Measurements from ENCODE around the gene CDH20.

GRCh38 chr18:61322265-61322873 lies 10.9 kb upstream of the CDH20 start:
- TF ChIP-seq, protein P1, sequence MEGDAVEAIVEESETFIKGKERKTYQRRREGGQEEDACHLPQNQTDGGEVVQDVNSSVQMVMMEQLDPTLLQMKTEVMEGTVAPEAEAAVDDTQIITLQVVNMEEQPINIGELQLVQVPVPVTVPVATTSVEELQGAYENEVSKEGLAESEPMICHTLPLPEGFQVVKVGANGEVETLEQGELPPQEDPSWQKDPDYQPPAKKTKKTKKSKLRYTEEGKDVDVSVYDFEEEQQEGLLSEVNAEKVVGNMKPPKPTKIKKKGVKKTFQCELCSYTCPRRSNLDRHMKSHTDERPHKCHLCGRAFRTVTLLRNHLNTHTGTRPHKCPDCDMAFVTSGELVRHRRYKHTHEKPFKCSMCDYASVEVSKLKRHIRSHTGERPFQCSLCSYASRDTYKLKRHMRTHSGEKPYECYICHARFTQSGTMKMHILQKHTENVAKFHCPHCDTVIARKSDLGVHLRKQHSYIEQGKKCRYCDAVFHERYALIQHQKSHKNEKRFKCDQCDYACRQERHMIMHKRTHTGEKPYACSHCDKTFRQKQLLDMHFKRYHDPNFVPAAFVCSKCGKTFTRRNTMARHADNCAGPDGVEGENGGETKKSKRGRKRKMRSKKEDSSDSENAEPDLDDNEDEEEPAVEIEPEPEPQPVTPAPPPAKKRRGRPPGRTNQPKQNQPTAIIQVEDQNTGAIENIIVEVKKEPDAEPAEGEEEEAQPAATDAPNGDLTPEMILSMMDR (IDR thresholded peaks at IDR 0.05 in 8 of 11, conservative IDR thresholded peaks at IDR 0.05 in 3 of 11) = peak; percentile 44 to 79 (median 67)
- TF ChIP-seq POLR2A (IDR thresholded peaks at IDR 0.05) = no peak
- no peak for TF ChIP-seq POLR2AphosphoS5 (IDR thresholded peaks at IDR 0.05)
